Chondrocyte (in vitro differentiated cells): ENCODE data around the gene DDHD1. TPM values are rescaled to one million over a fixed set of nuclear protein-coding genes. Genes with fewer than 3 reads are reported as not detected.

Experiments
- DNase-seq: peaks from one replicate; pipeline ENCODE4 v3.0.0; 2021; ENCODE audit warnings: mixed read lengths, low spot score
- H3K27ac Mint-ChIP-seq: one replicate; pipeline ENCODE4 v1.8.0; 2021; ENCODE audit warnings: mild to moderate bottlenecking, moderate library complexity, mixed read lengths; ENCODE audit not compliant: unreplicated experiment
- H3K27me3 Mint-ChIP-seq: 2 replicates; pipeline ENCODE4 v1.8.0; 2021; ENCODE audit warnings: low read depth, mixed read lengths
- H3K36me3 Mint-ChIP-seq: 2 replicates; pipeline ENCODE4 v1.8.0; 2021; ENCODE audit warnings: low read depth, mixed read lengths
- H3K4me1 Mint-ChIP-seq: 2 replicates; pipeline ENCODE4 v1.8.0; 2021; ENCODE audit warnings: low read depth, mild to moderate bottlenecking, mixed read lengths
- H3K4me3 Mint-ChIP-seq: one replicate; pipeline ENCODE4 v1.8.0; 2021; ENCODE audit warnings: mild to moderate bottlenecking, moderate library complexity, mixed read lengths; ENCODE audit not compliant: unreplicated experiment
- H3K9me3 Mint-ChIP-seq: 2 replicates; pipeline ENCODE4 v1.8.0; 2021; ENCODE audit warnings: low read depth, mixed read lengths
- total RNA-seq: library from RNA; stranded (reverse); gene quantifications from 3 replicates; pipeline ENCODE4 v1.2.1, GENCODE V29; 2021
- TF ChIP-seq, protein P1 (sequence below): fragments of 200-600 bp; sonication (generic); IDR thresholded peaks from 2 replicates; pipeline ENCODE4 v1.5.0; 2021; ENCODE audit warnings: antibody characterized with exemption, mild to moderate bottlenecking, moderate library complexity

The DDHD1 gene
- total RNA-seq, 1 donor from 2014 or later: 12.9 TPM

DNA sequence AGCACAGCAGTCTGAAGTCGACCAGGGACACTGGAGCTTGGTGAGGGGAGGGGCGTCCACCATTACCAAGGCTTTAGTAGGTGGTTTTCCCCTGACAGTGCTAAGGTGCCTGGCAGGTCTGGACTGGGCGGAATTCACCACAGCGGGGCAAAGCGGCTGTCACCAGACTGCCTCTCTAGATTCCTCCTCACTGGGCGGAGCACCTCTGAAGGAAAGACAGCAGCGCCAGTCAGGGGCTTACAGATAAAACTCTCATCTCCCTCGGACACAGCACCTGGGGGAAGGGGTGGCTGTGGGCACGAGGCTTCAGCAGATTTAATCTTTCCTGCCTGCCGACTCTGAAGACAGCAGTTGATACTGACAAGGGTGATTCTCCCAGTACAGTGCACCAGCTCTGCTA, 39.1 kb downstream of the DDHD1 start:
- Mint-ChIP-seq H3K27ac (no peak overlapping the region), H3K36me3 (peaks cover 3% of the 10 kb centered on the region), H3K9me3 (peaks cover 18% of the 10 kb centered on the region), H3K4me3 (no peak overlapping the region), H3K27me3 (no peaks in the 10 kb centered on the region), H3K4me1 (no peaks in the 10 kb centered on the region)
- TF ChIP-seq, protein P1, sequence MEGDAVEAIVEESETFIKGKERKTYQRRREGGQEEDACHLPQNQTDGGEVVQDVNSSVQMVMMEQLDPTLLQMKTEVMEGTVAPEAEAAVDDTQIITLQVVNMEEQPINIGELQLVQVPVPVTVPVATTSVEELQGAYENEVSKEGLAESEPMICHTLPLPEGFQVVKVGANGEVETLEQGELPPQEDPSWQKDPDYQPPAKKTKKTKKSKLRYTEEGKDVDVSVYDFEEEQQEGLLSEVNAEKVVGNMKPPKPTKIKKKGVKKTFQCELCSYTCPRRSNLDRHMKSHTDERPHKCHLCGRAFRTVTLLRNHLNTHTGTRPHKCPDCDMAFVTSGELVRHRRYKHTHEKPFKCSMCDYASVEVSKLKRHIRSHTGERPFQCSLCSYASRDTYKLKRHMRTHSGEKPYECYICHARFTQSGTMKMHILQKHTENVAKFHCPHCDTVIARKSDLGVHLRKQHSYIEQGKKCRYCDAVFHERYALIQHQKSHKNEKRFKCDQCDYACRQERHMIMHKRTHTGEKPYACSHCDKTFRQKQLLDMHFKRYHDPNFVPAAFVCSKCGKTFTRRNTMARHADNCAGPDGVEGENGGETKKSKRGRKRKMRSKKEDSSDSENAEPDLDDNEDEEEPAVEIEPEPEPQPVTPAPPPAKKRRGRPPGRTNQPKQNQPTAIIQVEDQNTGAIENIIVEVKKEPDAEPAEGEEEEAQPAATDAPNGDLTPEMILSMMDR: no peak
- DNase-seq: no peak

DNA sequence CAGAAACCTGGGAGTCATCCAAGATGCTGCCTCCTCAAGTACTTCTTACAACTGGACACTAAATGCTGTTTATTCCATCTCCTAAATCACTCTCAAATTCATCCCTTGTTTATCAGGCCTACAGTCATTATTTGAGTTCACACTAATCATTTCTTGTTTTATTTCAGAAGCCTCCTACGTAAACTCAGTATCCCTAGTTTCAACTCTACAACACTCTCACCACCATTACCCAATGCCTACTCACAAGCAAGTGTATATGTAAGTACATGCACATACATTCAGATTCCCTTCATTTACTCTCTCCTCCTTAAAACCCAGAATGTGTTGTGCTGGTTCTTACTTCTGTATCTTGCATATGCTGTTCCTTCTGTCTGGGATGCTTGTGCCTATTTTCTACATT, 43.0 kb downstream of the DDHD1 start:
- Mint-ChIP-seq H3K4me3 (no peak overlapping the region), H3K27me3 (no peaks in the 10 kb centered on the region), H3K36me3 (peaks cover 9% of the 10 kb centered on the region), H3K4me1 (peaks cover 2% of the 10 kb centered on the region), H3K9me3 (peaks cover 6% of the 10 kb centered on the region), H3K27ac (no peak overlapping the region)
- TF ChIP-seq, protein P1: no peak
- DNase-seq: no peak

DNA sequence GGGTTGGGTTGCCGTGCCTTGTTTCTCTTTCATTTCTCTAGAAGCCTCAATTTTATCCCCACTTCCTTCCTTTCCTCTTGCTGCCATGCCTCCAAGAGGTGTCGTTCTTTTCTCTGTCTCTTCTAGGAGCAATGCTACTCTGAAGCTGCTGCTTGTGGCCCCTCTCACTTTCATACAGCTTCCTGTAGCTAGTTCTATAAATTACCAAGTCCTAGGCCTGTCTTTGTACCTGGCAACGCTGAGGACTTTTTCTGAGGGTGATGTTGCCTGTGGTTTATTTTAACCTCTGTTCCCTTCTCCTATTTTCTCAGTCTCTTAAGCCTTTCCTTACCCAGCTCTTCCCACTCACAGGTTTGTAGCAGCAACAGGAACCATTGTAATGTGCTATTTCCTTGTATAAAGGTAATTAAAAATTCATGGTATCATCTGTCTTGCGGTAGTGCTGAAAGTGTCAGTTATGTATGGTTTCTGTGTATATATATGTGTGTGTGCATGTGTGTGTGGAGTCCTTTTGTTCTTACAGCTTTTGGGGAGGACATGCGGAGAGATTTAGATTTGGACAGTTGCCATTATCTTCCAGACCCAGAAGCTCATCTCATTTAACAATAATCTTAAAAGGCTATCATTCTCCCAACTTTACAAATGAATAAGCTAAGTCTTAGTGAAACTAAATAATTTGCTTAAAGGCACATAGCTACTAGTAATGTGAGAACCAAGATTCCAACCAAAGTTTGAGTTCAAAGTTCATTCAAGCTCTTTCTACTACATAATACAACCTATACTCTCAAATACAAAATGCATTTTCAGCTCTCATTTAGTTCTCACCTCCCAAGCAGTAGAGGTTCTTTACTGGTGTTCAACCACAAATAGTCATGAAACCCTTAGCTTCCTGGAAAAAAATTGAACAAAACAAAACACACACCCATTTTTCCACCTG, 43.8 kb downstream of the DDHD1 start:
- H3K36me3 Mint-ChIP-seq: peaks cover 8% of the 10 kb centered on the region
- TF ChIP-seq, protein P1: no peak
- DNase-seq: no peak
- peaks cover 2% of the 10 kb centered on the region for H3K4me1 Mint-ChIP-seq
- H3K27me3 Mint-ChIP-seq: no peaks in the 10 kb centered on the region
- peaks cover 3% of the 10 kb centered on the region for H3K9me3 Mint-ChIP-seq
- no peak overlapping the region for H3K27ac Mint-ChIP-seq
- no peak overlapping the region for H3K4me3 Mint-ChIP-seq

DNA sequence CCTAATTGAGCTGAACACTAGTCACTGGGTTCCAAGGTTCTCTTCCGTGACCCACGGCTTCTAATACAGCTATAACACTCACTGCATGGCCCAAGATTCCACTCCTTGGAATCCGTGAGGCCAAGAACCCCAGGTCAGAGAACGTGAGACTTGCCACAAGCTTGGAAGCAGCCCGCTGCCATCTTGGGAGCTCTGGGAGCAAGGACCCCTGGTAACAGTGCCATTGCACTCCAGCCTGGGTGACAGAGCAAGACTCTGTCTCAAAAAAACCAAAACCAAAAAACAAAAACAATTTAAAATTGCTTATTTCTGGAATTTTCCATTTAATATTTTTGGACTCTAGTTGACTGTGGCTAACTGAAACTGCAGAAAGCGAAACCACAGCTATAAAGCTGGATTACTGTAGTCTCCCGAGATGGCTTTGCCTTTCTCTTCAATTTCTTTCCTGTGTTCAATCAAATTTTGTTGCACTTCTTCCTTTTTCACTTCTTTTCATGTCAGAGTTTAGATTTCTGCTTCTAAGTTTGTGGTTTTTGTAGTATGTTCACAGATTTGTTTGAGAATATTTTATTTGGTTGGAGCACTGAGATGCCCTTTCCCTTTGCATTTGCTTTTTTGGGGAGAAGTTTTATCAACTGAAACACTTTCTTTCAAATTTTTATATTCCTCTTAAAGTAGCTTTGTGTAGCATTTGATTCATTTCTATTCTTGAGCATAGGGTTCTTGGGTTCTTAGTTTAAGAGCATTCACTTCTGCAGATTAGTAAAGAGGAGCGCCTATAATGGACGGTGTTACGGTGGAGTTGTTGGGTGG, 44.6 kb downstream of the DDHD1 start:
- Mint-ChIP-seq H3K36me3 (peaks cover 9% of the 10 kb centered on the region), H3K9me3 (peaks cover 3% of the 10 kb centered on the region), H3K27ac (no peak overlapping the region), H3K4me3 (no peak overlapping the region), H3K4me1 (peaks cover 2% of the 10 kb centered on the region), H3K27me3 (no peaks in the 10 kb centered on the region)
- TF ChIP-seq, protein P1: no peak
- no peak for DNase-seq

DNA sequence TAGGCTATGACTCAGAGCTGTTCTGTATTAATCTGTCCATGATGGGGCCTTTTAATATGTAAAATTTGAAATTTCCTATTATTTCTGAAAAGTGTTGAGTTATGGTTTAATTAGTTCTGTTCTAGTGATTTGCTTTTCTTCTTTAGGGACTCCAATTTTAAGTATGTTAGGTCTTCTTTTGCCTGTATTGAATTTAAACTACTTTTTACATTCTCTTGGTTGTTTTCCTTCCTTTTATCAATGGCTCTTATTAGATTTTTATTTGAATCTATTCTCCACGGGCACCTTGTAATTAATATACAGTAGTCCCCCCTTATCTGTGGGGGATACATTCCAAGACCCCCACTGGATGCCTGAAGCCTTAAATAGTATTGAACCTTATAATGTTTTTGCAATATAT, 46.4 kb downstream of the DDHD1 start:
- Mint-ChIP-seq H3K4me3 (no peak overlapping the region), H3K27me3 (no peaks in the 10 kb centered on the region), H3K27ac (no peak overlapping the region), H3K9me3 (peaks cover 3% of the 10 kb centered on the region), H3K36me3 (peaks cover 9% of the 10 kb centered on the region), H3K4me1 (peaks cover 2% of the 10 kb centered on the region)
- no peak for DNase-seq
- TF ChIP-seq, protein P1: no peak
